SKM-1 (cell line): ENCODE data around the gene AGMO.
A peak's percentile ranks its signal among the peaks of the same experiment; 100 is the strongest.

ENCODE experiments used
- DNase-seq: peaks from one replicate; lab custom pipeline; 2025; ENCODE audit not compliant: unreplicated experiment; lab: John Stamatoyannopoulos, UW

Gene AGMO

DNA sequence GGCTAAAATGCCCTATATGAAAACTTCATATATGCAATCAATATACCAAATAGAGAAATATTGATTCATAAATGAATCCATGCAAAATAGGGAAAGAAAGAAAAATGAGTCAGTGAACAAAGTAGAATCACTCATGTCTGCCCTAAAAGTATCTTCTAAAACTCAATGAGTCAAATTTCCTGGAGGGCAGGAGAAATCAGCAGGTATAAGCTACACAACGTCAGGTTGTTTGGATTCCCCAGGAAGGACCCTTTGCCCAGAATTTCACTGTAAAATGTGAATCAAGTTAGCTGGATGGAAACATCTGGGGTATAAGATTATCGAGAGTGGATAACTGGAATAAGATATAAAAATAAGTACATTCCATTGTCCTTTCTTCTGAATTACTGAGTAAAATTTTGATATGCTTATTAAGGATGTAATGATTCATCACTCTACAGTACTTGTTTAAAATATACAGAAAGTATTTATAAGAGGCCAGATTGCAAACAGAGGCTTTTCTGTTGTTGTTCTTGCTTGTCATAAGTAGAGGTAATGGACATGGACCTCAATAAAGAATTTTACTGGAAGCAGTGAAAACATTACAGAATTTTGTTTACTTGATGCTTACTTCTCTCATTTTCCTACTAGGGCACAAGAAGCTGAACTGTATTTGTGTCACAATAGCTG, 99.0 kb downstream of the AGMO start:
- DNase-seq = no peak

GRCh38 chr7:15461576-15461975, 100.2 kb downstream of the AGMO start:
- no peak for DNase-seq

GRCh38 chr7:15459018-15459615, 102.7 kb downstream of the AGMO start:
- DNase-seq = no peak

GRCh38 chr7:15457990-15458955, 103.5 kb downstream of the AGMO start:
- DNase-seq = no peak

DNA sequence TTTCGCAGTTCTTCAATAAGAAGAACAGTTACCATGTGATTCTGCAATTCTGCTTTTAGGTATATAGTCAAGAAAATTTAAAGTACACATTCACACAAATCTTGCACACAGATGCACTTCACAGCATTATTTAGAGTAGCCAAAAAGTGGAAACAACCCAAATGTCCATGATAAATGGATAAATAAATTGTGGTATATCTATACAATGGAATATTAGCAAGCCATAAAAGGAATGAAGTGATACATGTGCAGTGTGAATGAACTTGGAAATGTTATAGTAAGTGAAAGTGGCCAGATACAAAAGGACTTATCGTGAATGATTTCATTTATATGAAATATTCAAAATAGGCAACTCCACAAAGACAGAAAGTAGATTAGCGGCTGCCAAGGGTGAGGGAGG, 109.1 kb downstream of the AGMO start:
- DNase-seq = no peak

DNA sequence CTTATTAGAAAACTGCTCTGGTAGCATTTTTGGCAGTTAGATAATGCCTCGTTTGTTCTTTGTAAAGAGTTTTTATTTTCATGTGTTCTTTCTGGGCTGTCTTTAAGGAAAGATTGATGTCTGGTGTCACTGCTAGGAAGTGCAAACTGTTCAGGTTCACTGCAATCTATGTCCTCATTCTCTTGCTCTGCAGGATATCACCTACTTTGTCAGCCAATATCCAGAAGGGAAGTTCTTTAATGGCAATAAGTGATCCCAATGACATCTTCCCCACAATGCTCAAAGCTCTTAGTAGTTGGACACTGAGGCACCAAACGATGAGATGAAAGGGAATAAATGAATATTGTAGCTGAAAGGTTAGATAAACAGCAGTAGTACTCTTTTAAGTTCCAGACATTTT, 115.1 kb downstream of the AGMO start:
- no peak for DNase-seq

DNA sequence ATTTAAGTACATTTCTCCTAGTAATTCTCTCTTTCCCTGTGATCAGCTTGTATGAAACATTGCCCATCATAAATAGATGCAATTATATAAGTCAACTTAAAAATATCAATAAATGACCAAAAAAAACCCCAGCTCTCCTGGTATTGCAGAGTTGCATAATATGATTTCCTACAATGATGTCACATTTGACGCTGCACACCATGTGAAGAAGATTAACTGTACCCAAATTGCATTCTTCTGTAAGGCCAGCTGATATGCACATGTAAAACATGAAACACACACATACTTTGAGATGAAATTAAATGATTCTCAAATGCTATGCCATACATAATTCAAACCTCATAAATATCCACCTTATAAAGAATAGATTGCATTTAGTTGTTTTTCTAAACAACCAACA, 115.5 kb downstream of the AGMO start:
- no peak for DNase-seq

DNA sequence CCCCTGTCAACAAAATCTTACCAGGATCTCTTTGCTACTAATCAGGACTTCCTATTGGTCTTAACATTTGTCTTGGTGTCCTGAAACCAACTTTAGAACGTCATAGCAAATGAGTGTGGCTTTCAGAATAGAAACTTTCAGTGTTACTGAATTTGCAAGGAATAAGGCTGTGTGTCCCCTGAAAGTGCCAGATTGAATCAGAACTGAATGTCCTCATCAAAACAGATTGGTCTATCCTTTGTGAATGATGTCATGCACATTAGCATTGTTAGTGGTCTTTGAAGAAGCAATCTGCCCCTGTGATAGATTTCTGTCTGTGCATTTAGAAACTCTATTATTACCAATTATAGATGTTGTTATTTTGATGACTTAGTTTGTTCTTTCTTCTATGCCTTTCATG, 119.9 kb downstream of the AGMO start:
- no peak for DNase-seq

DNA sequence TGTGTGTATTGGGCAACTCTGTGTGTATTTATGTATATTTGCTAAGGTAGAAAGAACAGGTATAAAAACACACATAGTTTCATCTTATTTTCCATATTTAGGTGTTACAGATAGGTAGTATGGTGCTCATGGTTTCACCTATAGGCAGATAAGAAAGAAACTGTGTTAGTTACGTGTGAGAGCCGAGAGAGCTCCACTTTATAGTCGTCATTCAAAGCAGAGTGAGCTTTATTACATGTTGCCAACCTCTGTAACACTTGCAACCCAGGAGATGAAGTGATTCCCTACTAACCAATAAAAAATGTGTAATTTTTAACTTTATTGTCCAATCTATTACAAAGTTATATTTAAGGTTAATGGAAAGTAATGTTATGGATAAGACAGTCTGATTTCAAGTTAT, 121.3 kb downstream of the AGMO start:
- DNase-seq = no peak

DNA sequence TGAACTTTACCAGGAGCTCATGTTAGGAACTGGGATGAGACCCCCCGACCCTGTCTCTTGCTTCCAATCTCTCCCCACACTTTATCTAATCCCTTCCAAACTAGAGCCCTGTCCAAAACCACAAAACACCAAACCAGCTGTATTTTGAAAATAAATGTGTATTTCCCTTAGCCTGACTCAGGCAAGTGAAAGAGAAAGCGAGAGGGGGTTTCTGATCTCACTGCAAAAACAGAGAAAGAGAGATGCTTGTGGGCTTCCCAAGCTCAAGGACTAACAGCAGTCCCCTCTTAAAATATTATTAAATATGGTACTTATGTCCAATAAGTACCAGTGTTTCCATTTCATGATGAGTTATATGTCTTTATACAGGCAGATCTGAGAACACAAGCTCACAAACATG, 122.0 kb downstream of the AGMO start:
- no peak for DNase-seq

DNA sequence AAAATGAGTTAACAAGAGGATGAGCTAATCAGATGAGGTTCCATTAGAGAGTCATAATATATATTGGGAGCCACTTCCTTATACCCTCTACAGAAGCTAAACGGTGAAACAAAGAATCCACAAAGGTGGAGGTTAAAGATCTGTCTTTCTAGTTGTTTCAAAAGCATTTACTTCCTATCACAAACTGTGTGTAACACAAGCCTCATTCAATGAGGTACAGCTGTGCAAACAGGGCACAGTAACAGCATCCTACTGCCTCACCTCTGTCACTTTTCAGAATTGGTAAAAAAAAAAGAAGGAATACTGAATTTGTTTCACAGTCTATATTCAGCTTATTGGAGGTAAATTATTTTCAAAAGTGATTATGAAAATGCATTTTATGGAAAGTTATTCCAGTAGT, 128.7 kb downstream of the AGMO start:
- DNase-seq = no peak

DNA sequence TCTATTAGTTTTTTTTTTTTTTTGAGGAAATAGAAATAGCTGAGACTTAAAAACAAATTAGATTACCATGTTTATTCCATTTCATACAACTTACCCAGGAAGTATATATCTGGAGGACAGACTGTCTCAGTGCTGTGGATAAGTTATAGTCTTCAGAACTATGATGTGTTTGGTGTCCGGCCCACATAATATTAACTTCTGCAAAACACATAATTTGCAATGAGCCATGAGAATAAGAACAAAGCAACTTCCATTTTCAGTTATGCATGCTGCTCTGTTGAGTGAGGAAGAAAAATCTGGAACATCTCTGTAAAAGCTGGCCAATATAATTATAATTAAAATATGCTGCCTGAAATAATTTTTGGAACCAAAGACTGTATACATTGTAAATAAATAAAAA, 130.9 kb downstream of the AGMO start:
- DNase-seq = no peak

- DNase-seq = no peak
These were observed 131.6 kb downstream of the AGMO start for GRCh38 chr7:15430191-15430590.

- no peak for DNase-seq
These were observed 137.3 kb downstream of the AGMO start for GRCh38 chr7:15424468-15424867.

DNA sequence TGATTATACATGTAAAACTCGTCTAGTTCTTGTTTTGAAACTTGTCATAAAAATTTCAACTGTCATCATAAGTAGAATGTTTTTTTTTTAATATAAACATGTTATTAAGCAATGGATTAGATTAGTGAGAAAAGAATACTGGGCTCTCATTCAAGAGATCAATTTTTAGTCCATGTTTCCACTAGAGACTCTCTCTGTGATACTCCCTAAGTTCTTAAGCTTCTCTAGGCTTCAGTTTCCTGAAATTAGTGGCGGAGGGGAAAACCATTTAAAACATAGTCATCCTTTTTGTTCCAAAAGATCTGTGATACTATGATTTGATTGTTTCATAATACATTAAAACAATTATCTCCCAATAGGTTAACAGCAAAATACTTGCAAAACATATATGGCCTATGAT, 142.2 kb downstream of the AGMO start:
- DNase-seq = no peak

GRCh38 chr7:15418264-15418663, 143.6 kb downstream of the AGMO start:
- no peak for DNase-seq

DNA sequence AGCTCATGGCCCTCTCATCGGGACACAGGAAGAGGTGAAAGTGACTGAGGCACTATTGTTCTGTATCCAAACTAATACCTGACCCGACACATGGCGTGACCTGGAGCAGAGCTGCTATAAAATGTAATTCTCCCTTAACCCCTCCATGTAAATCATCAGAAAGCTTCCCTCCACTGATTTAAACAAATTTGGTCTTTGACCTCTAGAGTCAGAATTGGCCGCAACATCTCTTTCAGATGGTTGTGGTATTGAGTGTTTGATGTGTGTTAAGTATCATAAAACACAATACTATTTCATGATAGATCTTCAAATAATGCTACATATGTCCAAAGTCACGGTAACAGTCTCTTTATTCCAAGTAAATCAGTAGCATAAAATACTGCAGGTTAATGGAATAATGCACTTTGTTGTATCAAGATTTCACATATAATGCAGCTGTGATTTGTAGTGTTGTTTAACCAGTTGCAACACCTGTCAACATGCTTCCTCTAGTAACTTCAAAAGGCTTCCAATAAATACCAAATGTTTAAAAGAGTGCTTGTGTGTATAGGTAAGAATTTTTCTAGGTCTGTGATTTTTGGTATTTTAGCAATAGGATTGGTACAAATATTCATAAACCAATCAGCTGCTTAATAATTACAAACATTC, 144.3 kb downstream of the AGMO start:
- DNase-seq = no peak

DNA sequence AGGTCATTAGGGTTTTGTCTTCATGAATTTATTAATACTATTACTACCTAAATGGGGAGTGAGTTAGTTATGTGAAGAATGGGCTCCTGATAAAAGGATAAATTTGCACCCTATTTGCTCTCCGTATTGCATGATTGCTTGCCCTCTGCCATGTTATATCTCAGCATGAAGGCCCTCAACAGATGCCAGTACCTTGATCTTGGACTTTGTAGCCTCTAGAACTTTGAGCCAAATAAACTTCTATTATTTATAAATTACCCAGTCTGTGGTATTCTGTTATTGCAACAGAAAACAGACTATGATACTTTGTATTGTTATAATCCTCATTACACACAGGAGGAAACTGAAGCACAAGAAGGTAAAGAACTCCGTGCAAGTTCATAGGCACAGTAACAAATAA, 150.8 kb downstream of the AGMO start:
- DNase-seq = no peak

DNA sequence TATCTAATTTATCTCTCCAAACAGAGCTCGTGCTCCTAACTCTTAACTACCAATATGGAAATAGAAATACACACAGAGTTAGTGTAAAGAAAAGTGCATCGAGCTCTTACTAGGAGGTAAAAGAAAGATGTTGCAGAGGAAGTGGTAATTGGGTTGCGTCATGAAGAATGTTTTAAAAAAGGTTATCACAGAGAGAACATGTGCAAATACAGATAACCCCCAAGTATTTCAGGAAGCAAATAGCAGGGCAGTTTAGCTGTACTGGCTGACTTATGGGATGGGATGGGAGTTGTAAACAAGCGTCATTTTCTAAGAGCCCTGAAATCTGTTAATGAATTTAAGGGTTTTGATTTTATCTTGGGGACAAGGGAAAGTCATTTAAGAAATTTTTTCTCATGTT, 153.9 kb downstream of the AGMO start:
- peak; percentile 50 for DNase-seq

DNA sequence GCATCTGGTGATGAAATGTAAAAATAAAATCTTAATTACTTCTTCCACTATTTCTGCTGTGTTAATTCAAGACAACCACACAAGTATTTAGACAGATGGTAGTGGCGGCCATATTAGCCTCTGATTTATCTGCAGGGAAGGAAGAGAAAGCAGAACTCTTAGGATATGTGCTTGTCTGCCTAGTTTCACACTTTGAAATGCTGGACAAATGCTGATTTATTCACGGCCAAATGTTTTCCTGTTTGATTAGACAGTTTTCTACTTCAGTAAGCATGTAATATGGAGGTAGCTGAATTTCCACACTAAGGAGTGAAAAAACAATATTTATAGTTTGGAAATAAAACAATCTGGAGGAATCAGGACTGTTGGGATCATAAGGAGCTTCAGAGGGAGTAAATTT, 158.1 kb downstream of the AGMO start:
- DNase-seq = no peak

- DNase-seq = no peak
These were observed 158.5 kb downstream of the AGMO start for GRCh38 chr7:15403315-15403714.
